ENCODE data around the gene MAP4K2. TPM values are rescaled to one million over a fixed set of nuclear protein-coding genes. Genes with fewer than 3 reads are reported as not detected.

The MAP4K2 gene
- total RNA-seq, 4 donors from 2014 or later: 3.6 to 9.0 (median 6.1) TPM

DNA sequence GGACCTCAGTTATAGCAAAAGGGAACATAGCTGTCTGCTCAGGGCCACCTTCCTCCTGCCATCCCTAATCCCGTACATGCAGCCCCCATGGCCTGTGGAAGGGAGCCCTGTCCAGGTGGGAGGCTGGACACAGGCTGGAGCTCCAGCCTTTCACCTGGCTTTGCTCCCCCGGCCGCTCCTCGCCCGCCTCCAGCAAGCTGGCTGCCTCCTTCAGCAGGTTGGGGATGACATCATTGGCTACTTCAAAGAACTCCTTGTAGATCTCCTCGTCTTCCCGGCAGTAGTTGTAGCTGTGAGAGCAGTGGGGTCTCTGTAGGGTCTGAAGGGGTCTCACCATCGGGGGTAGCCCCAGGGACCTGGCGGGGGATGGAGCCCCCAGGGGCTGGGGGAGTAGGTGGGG lies 2.5 kb upstream of the MAP4K2 start:
- intact Hi-C loops (cut with DNase I): no loop called here
- no peaks in the 10 kb centered on the region for H3K9me3 ChIP-seq
- H3K27me3 ChIP-seq: no peaks in the 10 kb centered on the region
- WGBS, 2 donors: 89 to 100% methylated on average over 3 to 5 of the region's 9 CpGs
- no peak overlapping the region for H3K27ac ChIP-seq
- no peak overlapping the region for H3K4me3 ChIP-seq
- peaks cover 5 to 44% (median 8%) of the 10 kb centered on the region in 3 donors for H3K36me3 ChIP-seq
- peaks cover 27 to 66% (median 32%) of the 10 kb centered on the region in 3 donors for H3K4me1 ChIP-seq
- DNase-seq: no peak
- no peak for TF ChIP-seq POLR2A (IDR thresholded peaks at IDR 0.05)
- TF ChIP-seq, protein P1, sequence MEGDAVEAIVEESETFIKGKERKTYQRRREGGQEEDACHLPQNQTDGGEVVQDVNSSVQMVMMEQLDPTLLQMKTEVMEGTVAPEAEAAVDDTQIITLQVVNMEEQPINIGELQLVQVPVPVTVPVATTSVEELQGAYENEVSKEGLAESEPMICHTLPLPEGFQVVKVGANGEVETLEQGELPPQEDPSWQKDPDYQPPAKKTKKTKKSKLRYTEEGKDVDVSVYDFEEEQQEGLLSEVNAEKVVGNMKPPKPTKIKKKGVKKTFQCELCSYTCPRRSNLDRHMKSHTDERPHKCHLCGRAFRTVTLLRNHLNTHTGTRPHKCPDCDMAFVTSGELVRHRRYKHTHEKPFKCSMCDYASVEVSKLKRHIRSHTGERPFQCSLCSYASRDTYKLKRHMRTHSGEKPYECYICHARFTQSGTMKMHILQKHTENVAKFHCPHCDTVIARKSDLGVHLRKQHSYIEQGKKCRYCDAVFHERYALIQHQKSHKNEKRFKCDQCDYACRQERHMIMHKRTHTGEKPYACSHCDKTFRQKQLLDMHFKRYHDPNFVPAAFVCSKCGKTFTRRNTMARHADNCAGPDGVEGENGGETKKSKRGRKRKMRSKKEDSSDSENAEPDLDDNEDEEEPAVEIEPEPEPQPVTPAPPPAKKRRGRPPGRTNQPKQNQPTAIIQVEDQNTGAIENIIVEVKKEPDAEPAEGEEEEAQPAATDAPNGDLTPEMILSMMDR (IDR thresholded peaks at IDR 0.05): no peak

DNA sequence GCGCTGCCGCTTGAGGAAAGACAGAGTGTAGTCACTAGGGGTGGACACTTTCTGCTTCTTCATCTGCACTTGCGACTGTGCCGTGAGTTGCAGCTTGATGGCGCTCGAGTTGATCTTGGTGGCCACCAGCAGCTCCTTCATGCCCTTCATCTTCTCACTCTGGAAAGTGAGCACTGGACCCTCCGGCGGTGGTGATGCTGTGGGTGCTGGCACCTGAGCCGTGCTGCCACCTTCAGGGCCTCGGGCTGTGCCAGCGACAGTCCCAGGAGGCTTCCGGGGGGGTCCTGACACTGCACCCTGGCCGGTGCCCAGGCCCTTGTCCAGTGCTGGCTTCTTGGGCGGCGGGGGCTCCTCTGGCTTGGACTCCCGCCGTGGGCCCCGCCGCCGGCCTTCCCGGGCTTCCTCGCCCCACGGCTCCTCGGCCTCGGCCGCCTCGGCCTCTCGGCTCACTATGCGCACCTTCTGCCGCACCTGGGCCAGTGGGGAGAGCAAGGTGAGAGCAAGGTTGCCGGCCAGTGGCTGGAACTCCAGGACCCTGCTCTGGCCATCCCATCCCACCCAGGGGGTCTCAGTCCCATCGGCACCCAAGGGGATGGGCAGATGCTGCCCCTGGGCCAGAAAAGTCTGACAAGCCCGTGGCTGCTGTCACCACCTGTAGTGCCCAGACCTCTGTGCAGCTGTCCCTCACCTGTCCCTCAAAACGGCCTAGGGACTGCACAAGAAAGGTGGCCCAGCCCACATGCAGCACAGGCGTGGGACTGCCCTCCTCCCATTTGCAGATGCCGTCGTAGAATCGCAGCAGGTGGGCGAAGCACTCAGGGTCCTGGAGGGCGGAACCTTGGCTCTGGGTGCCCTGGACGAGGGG lies 1.6 kb upstream of the MAP4K2 start:
- no peak overlapping the region for H3K4me3 ChIP-seq
- TF ChIP-seq, protein P1 (IDR thresholded peaks at IDR 0.05): no peak
- no peak for TF ChIP-seq POLR2A (IDR thresholded peaks at IDR 0.05)
- 86 to 93% methylated on average over 6 to 9 of the region's 41 CpGs for WGBS, 2 donors
- peaks cover 27 to 60% (median 27%) of the 10 kb centered on the region in 3 donors for H3K4me1 ChIP-seq
- no peaks in the 10 kb centered on the region for H3K27me3 ChIP-seq
- intact Hi-C loops (cut with DNase I): no loop called here
- no peaks in the 10 kb centered on the region for H3K9me3 ChIP-seq
- peak overlapping the region in 3 of 4 donors; percentile 86 to 92 (median 91) for H3K27ac ChIP-seq
- DNase-seq: no peak
- H3K36me3 ChIP-seq: peaks cover 5 to 44% (median 8%) of the 10 kb centered on the region in 3 donors

DNA sequence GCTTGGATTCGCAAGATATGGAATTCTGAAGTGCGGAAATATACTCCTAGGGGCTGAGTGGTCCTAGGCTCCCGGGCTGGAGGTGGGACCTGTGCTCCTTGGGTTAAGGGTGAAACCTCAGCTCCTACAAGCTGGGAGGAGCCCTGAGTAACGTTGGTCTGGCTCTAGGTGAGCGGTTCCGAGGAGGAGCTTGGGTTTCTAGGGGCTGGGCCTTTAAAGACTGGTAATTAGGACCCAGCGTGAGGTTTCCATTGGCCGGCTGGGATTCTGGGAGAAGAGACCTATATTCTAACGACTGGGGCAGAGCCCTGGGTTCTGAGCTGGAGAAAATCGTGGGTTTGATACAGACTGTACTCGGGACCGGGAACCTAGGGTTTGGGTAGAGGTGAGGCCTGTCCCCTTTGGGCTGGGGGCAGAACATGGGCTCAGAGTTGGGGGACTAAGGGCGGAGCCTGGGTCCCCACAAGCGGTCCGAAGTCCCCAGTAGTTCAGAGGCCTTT lies 882 bp upstream of the MAP4K2 start:
- Histone ChIP-seq H3K4me1 (peaks cover 21 to 53% (median 24%) of the 10 kb centered on the region in 3 donors), H3K4me3 (peak overlapping the region; percentile 39 to 78 (median 60)), H3K36me3 (peaks cover 5 to 44% (median 8%) of the 10 kb centered on the region in 3 donors), H3K27ac (peak overlapping the region; percentile 68 to 92 (median 88)), H3K9me3 (no peaks in the 10 kb centered on the region), H3K27me3 (no peaks in the 10 kb centered on the region)
- no peak for TF ChIP-seq POLR2A (IDR thresholded peaks at IDR 0.05)
- TF ChIP-seq, protein P1 (IDR thresholded peaks at IDR 0.05): no peak
- 26 to 39% methylated on average over 9 to 12 of the region's 15 CpGs for WGBS, 2 donors
- intact Hi-C loops (cut with DNase I): no loop called here
- DNase-seq: no peak

- H3K27me3 ChIP-seq: no peaks in the 10 kb centered on the region
- intact Hi-C loops (cut with DNase I): no loop called here
- H3K9me3 ChIP-seq: no peaks in the 10 kb centered on the region
- no peak for DNase-seq
- 33% methylated on average over 4 of the region's 54 CpGs; no CpG with 5 or more reads in 1 of the 2 donors for WGBS, 2 donors
- peak in 1 of 4 donors; percentile 16 for TF ChIP-seq POLR2A (IDR thresholded peaks at IDR 0.05)
- TF ChIP-seq, protein P1 (IDR thresholded peaks at IDR 0.05): no peak
- H3K4me3 ChIP-seq: peak overlapping the region; percentile 39 to 78 (median 60)
- peaks cover 5 to 41% (median 8%) of the 10 kb centered on the region in 3 donors for H3K36me3 ChIP-seq
- peak overlapping the region; percentile 56 to 92 (median 82) for H3K27ac ChIP-seq
- peaks cover 21 to 40% (median 24%) of the 10 kb centered on the region in 3 donors for H3K4me1 ChIP-seq
These were observed 450 bp downstream of the MAP4K2 start for GRCh38 chr11:64802370-64803157.
